HG02938 (cell line): Measurements from ENCODE around the gene ANAPC15.
"Not testable (repeated sequence)": the region's sequence is repeated elsewhere in the genome, so short reads cannot be mapped to it uniquely, and the experiment has no call there.

Source experiments
- ATAC-seq: cut with Tn5 transposase; IDR thresholded peaks from one replicate; pipeline ENCODE4 v1.9.1; 2021; ENCODE audit warnings: mild to moderate bottlenecking, moderate library complexity; ENCODE audit not compliant: unreplicated experiment

Gene ANAPC15

GRCh38 chr11:72112143-72112977 is at the start of gene ANAPC15:
ANAPC15 (minus strand) TSS chr11:72112695; CDS start chr11:72111276, 1,419 bp downstream.
- peak; percentile 93 for ATAC-seq

GRCh38 chr11:72160319-72160718 is 47.8 kb upstream of the ANAPC15 start:
- no peak for ATAC-seq

- ATAC-seq = no peak
These were observed 44.6 kb upstream of the ANAPC15 start for GRCh38 chr11:72157131-72157530.

- ATAC-seq = no peak
These were observed 43.3 kb upstream of the ANAPC15 start for GRCh38 chr11:72155751-72156150.

GRCh38 chr11:72154816-72155215 is 42.3 kb upstream of the ANAPC15 start:
- ATAC-seq = no peak

- not testable (repeated sequence) for ATAC-seq
These were observed 41.4 kb upstream of the ANAPC15 start for GRCh38 chr11:72153874-72154273.

GRCh38 chr11:72150882-72151281 is 38.4 kb upstream of the ANAPC15 start:
- ATAC-seq = no peak

GRCh38 chr11:72146625-72147024 is 34.1 kb upstream of the ANAPC15 start:
- no peak for ATAC-seq

- ATAC-seq = no peak
These were observed 32.5 kb upstream of the ANAPC15 start for GRCh38 chr11:72144807-72145565.

GRCh38 chr11:72142543-72142942 is 30.0 kb upstream of the ANAPC15 start:
- not testable (repeated sequence) for ATAC-seq

- ATAC-seq = not testable (repeated sequence)
These were observed 29.6 kb upstream of the ANAPC15 start for GRCh38 chr11:72142086-72142485.

- no peak for ATAC-seq
These were observed 28.6 kb upstream of the ANAPC15 start for GRCh38 chr11:72141066-72141465.

- ATAC-seq = no peak
These were observed 28.2 kb upstream of the ANAPC15 start for GRCh38 chr11:72140661-72141060.

GRCh38 chr11:72139500-72139899 is 27.0 kb upstream of the ANAPC15 start:
- no peak for ATAC-seq

- no peak for ATAC-seq
These were observed 26.4 kb upstream of the ANAPC15 start for GRCh38 chr11:72138821-72139390.

- ATAC-seq = no peak
These were observed 24.3 kb upstream of the ANAPC15 start for GRCh38 chr11:72136684-72137262.

- no peak for ATAC-seq
These were observed 23.6 kb upstream of the ANAPC15 start for GRCh38 chr11:72135891-72136683.

- not testable (repeated sequence) for ATAC-seq
These were observed 23.0 kb upstream of the ANAPC15 start, which contains the start of gene FOLR3 for GRCh38 chr11:72135473-72135872. FOLR3 (plus strand) TSS chr11:72135725; CDS start chr11:72135953, 228 bp downstream.

GRCh38 chr11:72132646-72133045 is 20.2 kb upstream of the ANAPC15 start:
- no peak for ATAC-seq

- no peak for ATAC-seq
These were observed 16.9 kb upstream of the ANAPC15 start for GRCh38 chr11:72129381-72129780.
